ENCODE data around the gene NDE1. TPM values are rescaled to one million over a fixed set of nuclear protein-coding genes. Genes with fewer than 3 reads are reported as not detected.
A peak's percentile ranks its signal among the peaks of the same experiment; 100 is the strongest.

NDE1 gene
- total and polyA plus RNA-seq, 8 donors: 6.7 to 286 (median 26.5) TPM

DNA sequence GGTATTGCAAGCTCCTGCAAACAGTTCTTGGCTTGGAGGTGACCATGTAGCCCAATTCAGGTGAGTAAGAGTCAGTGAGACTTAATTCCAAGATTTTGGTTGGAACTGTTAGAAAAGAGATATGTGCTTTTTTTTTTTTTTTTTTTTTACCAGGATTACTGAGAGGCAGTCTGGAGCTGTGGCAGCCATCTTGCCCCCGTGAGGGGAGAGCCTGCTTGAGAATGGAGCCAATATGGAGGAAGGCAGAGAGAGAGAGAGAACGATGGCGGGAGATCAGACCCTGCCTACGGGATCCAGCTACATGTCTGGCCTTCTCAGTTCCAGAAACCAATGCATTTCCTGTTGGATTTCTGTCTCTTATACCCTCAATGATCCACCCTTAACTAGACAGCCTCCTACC, 109.0 kb downstream of the NDE1 start:
- Histone ChIP-seq H3K36me3 (peaks cover 0 to 86% (median 28%) of the 10 kb centered on the region in 4 donors), H3K4me3 (no peak overlapping the region), H3K9me3 (no peaks in the 10 kb centered on the region), H3K27ac (no peak overlapping the region), H3K27me3 (peaks cover 0 to 6% (median 3%) of the 10 kb centered on the region in 3 donors), H3K4me1 (peaks cover 0 to 7% (median 3%) of the 10 kb centered on the region in 4 donors)
- TF ChIP-seq POLR2AphosphoS5 (IDR thresholded peaks at IDR 0.05): no peak
- WGBS, 5 donors: 75 to 98% (median 89%) methylated on average over 3 to 4 of the region's 4 CpGs
- intact Hi-C loops (cut with DNase I; ENCODE audit: low total_unique reads): no loop called here
- no peak for DNase-seq

DNA sequence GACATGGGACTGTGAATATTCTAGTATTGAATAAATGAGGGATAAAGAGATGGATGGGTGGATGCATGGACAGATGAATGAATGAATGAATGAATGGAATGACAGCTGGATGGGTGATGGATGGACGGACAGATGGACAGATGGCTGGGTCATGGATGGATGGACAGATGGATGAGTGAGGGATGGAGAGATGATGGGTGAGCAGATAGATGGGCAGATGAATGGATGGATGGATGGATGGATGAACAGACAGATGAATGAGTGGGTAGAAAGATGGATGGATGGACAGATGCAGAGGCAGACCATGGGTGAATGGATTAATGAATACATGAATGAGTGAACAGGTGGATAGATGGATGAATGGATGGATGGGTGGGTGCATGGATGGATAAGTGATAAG, 110.1 kb downstream of the NDE1 start:
- Histone ChIP-seq H3K36me3 (peaks cover 0 to 80% (median 23%) of the 10 kb centered on the region in 4 donors), H3K4me3 (no peak overlapping the region), H3K27ac (no peak overlapping the region), H3K27me3 (peaks cover 0 to 6% (median 3%) of the 10 kb centered on the region in 3 donors), H3K4me1 (peaks cover 0 to 14% (median 3%) of the 10 kb centered on the region in 4 donors), H3K9me3 (no peaks in the 10 kb centered on the region)
- no peak for DNase-seq
- intact Hi-C loops (cut with DNase I; ENCODE audit: low total_unique reads): no loop called here
- WGBS, 5 donors: 83 to 91% (median 88%) methylated on average over 1 of the region's 1 CpG
- TF ChIP-seq POLR2A (IDR thresholded peaks at IDR 0.05) (no peak), POLR2AphosphoS5 (IDR thresholded peaks at IDR 0.05) (no peak), CTCF (IDR thresholded peaks at IDR 0.05) (no peak), EP300 (IDR thresholded peaks at IDR 0.05) (no peak)

DNA sequence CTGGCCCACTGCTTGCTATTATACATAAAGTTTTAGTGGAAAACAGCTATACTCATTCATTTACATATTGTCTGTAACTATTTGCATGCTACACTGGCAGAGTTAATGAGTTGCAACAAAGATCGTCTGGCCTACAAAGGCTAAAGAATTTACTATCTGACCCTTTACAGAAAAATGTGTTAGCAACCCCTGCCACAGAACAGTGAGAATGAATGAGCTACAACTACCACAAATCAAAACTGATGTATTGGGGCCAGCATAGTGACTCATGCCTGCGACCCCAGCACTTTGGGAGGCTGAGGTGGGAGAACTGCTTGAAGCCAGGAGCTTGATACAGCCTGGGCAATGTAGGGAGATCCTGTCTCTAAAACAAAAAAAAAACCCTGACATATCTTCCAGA, 114.1 kb downstream of the NDE1 start:
- Histone ChIP-seq H3K4me3 (no peak overlapping the region), H3K27ac (peak overlapping the region in 2 of 5 donors; percentile 33 to 58), H3K4me1 (peaks cover 0 to 14% (median 6%) of the 10 kb centered on the region in 4 donors), H3K36me3 (peaks cover 0 to 52% (median 9%) of the 10 kb centered on the region in 4 donors), H3K9me3 (no peaks in the 10 kb centered on the region), H3K27me3 (peaks cover 0 to 3% (median 0%) of the 10 kb centered on the region in 3 donors)
- intact Hi-C loops (cut with DNase I; ENCODE audit: low total_unique reads): no loop called here
- WGBS, 5 donors: 34 to 57% (median 50%) methylated on average over 2 of the region's 2 CpGs
- DNase-seq: no peak
- TF ChIP-seq EP300 (IDR thresholded peaks at IDR 0.05) (no peak), POLR2AphosphoS5 (IDR thresholded peaks at IDR 0.05) (no peak), CTCF (IDR thresholded peaks at IDR 0.05) (no peak), POLR2A (IDR thresholded peaks at IDR 0.05) (no peak)

- H3K27ac ChIP-seq: no peak overlapping the region
- no peak overlapping the region for H3K4me3 ChIP-seq
- H3K27me3 ChIP-seq: peaks cover 0 to 3% (median 0%) of the 10 kb centered on the region in 3 donors
- H3K9me3 ChIP-seq: no peaks in the 10 kb centered on the region
- no peak for DNase-seq
- 70 to 89% (median 79%) methylated on average over 4 of the region's 4 CpGs for WGBS, 5 donors
- intact Hi-C loops (cut with DNase I; ENCODE audit: low total_unique reads): no loop called here
- TF ChIP-seq EP300 (IDR thresholded peaks at IDR 0.05) (no peak), POLR2AphosphoS5 (IDR thresholded peaks at IDR 0.05) (peak in 2 of 3 donors; percentile 27 to 39), POLR2A (IDR thresholded peaks at IDR 0.05) (no peak), CTCF (IDR thresholded peaks at IDR 0.05) (no peak)
- peaks cover 0 to 41% (median 4%) of the 10 kb centered on the region in 4 donors for H3K36me3 ChIP-seq
- H3K4me1 ChIP-seq: peaks cover 0 to 19% (median 8%) of the 10 kb centered on the region in 4 donors
These were observed 115.1 kb downstream of the NDE1 start for GRCh38 chr16:15765116-15765515.

- TF ChIP-seq CTCF (IDR thresholded peaks at IDR 0.05) (peak in 4 of 7 experiments; percentile 40 to 49 (median 43)), POLR2AphosphoS5 (IDR thresholded peaks at IDR 0.05) (no peak)
- intact Hi-C loops (cut with DNase I; ENCODE audit: low total_unique reads): no loop called here
- Histone ChIP-seq H3K9me3 (no peaks in the 10 kb centered on the region), H3K36me3 (peaks cover 0 to 40% (median 1%) of the 10 kb centered on the region in 4 donors), H3K4me1 (peaks cover 0 to 27% (median 13%) of the 10 kb centered on the region in 4 donors), H3K27ac (peak overlapping the region in 2 of 5 donors; percentile 24 to 60), H3K4me3 (no peak overlapping the region), H3K27me3 (peaks cover 0 to 3% (median 0%) of the 10 kb centered on the region in 3 donors)
- 15 to 37% (median 34%) methylated on average over 3 of the region's 3 CpGs for WGBS, 5 donors
- peak in 1 of 2 donors; percentile 72 for DNase-seq
These were observed 115.8 kb downstream of the NDE1 start for GRCh38 chr16:15765880-15766279.

All from stomach (tissue), 9 donors.